COR-L47 (cell line): ENCODE measurements around the gene TSHZ1.

ENCODE experiments used
- DNase-seq: peaks from one replicate; lab custom pipeline; 2025; lab: John Stamatoyannopoulos, UW

Gene TSHZ1

GRCh38 chr18:75220551-75221355 is 10.2 kb downstream of the TSHZ1 start:
- DNase-seq: no peak

DNA sequence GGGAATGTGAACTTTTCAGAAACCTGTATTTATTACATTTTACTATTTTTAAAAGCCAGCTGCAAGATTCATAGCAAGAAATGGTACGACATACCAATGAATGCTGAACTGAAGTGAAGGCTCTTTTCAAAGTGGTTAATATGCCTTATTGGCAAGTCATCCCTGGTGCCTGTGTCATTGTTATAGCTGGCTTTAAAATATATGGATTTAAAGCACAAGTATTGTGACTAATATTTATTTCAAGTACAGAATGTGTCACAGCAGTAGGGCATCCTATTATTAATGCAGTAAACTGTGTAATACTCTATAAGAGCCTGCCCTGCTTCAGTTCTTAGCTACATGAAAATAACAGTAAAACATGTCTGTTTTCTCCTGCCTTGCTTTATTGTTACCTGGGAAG is 10.8 kb downstream of the TSHZ1 start:
- no peak for DNase-seq

- DNase-seq: no peak
Observed at GRCh38 chr18:75221897-75222296, 11.3 kb downstream of the TSHZ1 start.

DNA sequence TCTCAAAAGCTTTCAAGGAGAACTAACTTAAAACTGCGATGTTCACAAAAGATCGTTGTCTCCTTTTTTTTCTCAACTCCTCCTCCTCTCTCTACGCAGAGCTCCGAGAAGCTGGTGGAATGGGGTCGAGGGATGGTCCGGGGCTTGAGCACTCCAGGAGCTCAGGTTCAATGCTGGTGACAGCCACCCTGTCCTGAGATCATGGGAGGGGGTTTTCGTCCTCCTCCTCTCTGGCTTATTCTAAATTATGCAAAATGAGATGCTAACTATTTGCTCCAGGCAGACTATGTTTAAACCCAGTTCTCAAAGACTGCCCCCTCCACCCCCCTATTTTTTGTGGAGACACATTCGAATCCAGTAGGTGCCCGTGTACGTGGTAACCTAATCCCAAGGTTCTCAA is 11.8 kb downstream of the TSHZ1 start:
- DNase-seq: no peak

- no peak for DNase-seq
Observed at GRCh38 chr18:75223687-75224347, 13.2 kb downstream of the TSHZ1 start.

DNA sequence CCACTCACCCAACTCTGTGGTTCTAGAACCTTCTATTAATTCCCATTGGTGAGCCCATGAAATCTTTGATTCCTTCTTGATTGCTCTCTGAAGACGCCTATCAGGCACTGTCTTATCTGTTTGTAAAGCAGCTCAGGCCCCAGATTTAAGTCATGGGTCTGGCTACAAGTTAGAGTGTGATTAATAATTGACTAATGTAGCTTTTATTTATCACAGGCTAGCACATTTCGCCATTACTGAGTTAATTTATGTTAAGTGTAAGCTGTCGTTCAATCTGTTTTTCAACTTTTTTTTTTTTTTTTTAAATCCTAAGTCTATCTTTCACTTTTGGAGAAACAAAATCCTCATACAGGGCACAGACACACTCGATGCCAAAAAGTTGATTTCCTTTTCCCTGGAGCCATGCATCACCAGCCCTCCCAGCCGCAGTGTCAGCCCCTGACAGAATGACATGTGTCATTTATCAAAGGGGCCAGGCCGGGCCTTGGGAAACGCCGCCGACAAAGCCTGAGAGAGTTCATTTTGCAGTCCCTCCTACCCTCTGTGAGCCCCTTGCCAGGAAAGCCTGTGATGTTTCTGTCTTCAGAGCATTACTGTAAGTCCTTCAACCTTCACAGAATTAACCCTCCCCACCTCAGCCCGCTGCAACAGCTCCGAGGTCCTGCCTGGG is 15.8 kb downstream of the TSHZ1 start:
- DNase-seq: no peak

GRCh38 chr18:75226956-75227316 is 16.3 kb downstream of the TSHZ1 start:
- DNase-seq: no peak

DNA sequence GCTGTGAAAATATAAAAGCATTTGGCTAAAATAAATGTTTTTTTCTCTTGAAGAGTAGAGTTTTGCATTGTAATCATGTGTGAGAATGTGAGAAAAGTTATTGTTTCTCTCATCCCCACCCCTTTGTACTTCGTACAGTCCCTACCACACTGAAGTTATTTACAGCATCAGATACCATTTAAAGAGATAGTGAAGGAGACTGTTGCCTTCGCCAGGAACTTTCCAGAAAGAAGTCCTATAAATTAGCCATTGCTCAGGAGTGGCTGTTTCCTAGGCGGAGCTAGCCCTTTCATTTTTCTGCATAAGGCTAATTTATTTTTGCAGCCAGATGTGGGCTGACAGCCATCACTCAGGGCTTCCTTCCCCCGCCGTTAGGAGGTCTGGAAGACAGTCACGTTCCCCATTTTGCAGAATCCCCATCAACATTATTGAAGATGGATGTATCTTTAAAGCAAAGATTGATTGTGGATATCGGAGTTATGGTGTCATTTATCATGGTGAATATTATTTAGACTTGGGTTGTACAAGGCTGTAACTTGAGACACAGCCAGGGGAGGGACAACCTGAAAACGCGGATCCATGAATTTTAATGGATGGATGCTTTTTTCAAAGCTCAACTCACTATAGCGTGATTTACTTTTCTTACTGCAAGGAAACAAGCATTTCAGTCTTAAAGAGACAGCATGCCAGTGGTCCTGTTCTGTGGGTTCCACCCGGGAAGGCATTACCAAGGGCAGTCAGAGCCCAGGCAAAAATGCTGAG is 17.1 kb downstream of the TSHZ1 start:
- DNase-seq: no peak

- DNase-seq: no peak
Observed at GRCh38 chr18:75228967-75229366, 18.4 kb downstream of the TSHZ1 start.

GRCh38 chr18:75229437-75229836 is 18.8 kb downstream of the TSHZ1 start:
- DNase-seq: no peak

DNA sequence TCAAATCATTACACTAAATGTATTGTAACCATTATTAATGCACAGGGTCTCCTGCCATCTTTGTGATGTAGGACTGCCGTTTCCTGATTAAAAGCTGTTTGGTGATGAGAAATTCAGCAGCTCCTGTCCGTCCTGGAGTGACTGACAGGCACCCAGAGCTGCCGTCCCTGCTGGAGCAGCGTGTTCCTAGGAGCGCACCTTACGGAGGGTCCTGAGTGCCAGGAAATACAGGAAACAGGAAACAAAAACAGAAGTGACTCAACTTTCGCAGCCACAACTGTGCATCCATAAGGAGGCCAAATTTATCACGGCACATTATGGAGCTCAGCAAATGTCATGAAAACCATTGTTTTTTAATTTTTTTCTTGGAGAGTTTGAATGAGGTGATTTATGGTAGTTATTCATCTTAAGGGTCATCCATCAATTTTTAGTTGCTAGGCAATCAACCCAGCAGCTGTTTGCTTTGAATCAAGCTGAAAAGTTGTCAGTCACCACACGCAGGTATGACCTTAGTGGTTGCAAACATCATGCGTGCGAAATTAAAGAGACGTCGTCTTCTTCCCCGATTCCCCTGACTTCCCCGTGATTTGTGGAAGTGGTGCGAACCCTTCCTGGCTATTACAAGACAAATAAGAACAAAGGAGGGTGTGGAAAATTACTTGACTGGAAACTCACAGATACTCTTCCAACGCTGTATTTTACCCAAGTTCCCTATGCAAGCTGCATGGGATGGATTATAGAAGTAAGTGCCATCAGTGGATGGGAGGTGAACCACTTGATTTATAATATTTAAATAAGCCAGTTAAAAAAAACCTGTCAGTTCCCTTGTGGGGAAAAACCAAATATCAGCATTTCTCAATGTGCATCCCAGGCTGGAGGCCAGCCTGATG is 19.8 kb downstream of the TSHZ1 start:
- no peak for DNase-seq

- peak; percentile 30 for DNase-seq
Observed at GRCh38 chr18:75231053-75231406, 20.4 kb downstream of the TSHZ1 start.

DNA sequence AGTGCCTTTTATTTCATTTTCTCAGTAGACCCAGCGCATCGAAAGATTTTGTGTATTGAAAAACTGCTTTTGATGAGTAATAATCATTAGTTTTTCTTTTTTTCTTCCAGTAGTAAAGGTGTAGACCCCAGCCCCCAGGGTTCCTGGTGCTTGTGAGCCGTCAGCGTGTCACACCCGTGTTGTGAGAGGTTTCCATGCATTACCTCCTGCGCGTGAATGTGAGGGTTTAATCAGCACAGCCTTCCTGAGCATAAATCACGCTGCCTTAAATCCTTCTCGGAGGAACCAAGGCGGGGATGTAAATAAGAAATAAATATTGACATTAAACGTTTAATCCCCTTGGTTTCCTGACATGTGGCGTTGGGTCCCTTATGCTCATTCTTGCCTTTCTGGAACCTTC is 24.3 kb downstream of the TSHZ1 start:
- no peak for DNase-seq

- DNase-seq: no peak
Observed at GRCh38 chr18:75235896-75236295, 25.3 kb downstream of the TSHZ1 start.

- DNase-seq: no peak
Observed at GRCh38 chr18:75238100-75238499, 27.5 kb downstream of the TSHZ1 start.

DNA sequence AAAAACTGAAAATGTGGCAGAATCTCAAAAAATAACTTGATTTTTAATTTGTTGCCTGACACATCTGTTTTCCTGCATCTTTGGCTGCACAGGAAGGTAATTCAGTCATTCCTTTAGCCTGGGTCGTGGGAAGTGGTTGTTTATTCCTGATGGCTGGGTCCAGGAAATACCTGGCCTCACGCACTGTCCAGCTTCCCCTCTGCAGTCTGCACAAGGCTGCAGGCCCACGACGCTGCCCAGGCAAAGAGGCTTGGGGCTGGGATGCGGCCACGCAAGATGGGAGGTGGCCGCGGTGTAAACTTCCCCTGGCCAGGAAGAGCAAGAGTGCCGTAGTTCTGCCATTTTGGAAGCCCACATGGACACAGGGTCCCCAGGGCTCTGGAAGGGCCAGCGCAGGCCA is 28.2 kb downstream of the TSHZ1 start:
- no peak for DNase-seq

DNA sequence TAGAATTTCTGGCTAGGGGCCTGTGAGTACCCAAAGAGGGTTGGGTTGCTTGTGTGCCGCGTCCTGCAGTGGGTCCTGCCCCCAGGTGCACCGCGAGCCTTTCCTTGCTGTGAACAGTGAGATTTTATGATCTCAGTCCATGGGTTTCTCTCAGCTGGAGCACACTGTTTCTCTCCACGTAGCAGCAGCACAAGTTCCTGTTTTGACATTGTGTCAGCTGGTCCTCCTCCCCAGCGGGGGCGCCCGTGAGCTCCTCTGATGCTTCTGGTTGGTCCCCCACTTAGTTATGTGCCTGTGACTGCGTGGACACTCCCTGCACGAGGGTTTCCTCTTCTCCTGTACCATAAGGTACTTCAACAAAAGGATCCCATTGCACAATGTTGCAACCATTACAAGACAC is 29.8 kb downstream of the TSHZ1 start:
- DNase-seq: no peak

DNA sequence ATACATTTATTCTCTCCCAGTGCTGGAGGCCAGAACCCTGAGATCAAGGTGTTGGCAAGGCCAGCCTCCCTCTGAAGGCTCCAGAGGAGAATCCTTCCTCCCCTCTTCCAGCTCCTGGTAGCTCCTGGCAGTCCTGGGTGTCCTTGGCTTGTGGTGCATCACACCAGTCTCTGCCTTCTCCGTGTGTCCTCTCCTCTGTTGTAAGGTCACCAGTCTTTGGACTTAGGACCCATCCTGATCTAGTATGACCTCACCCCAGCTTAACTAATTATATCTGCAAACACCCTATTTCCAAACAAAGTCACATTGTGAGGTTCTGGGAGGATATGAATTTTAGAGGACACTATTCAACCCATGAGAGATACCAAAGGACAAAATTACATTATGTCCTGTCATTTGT is 31.1 kb downstream of the TSHZ1 start:
- DNase-seq: no peak

DNA sequence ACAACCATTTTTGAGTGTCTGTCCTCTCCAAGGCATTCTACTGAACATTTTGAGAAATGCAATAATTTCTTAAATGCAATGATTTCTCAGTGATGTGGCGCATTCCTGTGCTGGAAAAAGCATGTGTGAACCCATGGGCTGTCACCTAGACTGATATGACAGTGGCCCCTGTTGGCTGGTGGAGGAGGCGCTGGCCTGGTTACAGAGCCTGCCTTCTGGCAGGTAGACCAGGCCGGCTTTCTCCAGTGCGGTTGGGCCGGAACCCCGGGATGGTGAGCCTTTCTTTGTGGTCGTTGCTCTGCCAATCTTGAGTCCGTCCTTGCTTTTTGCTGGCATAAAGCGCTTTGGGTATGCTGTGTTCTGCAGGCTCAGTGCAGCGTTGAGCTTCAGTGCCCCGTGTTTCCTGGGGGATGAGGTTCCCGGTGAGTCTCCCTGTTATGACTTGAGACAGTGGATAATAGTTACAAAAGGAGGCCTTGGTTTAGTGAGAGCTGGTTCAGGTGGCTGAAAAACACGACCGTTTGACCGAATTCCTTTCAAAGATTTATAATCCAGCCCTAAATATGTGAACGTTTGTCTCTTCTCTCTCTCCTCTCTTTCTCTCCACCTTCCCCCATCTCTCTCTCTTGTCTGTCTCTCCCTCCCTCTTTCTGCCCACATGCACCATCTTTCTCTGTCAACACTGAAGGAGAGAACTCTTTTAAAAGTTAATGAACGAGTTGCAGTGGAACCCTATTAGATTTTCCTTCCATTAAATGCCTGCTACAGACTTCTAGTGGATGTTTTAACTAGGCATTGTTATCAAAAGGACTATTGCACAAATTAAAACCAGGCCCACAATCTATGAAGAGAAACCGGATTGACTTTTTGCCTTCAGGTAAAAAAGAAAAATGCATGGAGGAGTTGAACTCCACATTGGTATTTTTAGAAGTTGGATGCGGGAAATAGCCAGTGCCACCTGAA is 34.0 kb downstream of the TSHZ1 start:
- peak; percentile 50 for DNase-seq
